GM12892 (cell line): ENCODE results near the gene FAM187B.

ENCODE experiments used
- DNase-seq: peaks from one replicate; pipeline ENCODE4 v3.0.0; 2011; ENCODE audit not compliant: insufficient read length
- FAIRE-seq: peaks from 2 replicates; lab custom pipeline; 2011; peaks lifted over from hg19 to GRCh38; lab: Jason Lieb, UNC
- POLR2A ChIP-seq: IDR thresholded peaks from 2 replicates; pipeline ENCODE4 v1.6.1; 2011; ENCODE audit warnings: low read depth, low read length, control low read depth
- POLR2AphosphoS5 ChIP-seq: IDR thresholded peaks from 2 replicates; pipeline ENCODE4 v1.6.1; 2011; ENCODE audit warnings: low read depth, low read length, control low read depth
- TAF1 ChIP-seq: IDR thresholded peaks from 2 replicates; pipeline ENCODE4 v1.6.1; 2011; ENCODE audit warnings: low read depth, mild to moderate bottlenecking, control low read depth, low read length, borderline replicate concordance

FAM187B gene

GRCh38 chr19:35267818-35268535, 39.4 kb upstream of the FAM187B start:
- FAIRE-seq, result peak; percentile 90
- DNase-seq, result peak; percentile 97
- TF ChIP-seq TAF1 (no peak), POLR2AphosphoS5 (0 out of 2 replicates have a peak, but pooled peaks have one; percentile 44), POLR2A (no peak; the same call in 1 of the 2 replicates)

- peak; percentile 42; the same call in 1 of the 2 replicates for TF ChIP-seq POLR2A
- no peak; the same call in 1 of the 2 replicates for TF ChIP-seq POLR2AphosphoS5
- FAIRE-seq (peak; percentile 85), DNase-seq (no peak)
Measured at GRCh38 chr19:35267353-35267817, 38.8 kb upstream of the FAM187B start.

- FAIRE-seq, result no peak
- DNase-seq, result no peak
- TF ChIP-seq POLR2AphosphoS5 (no peak; the same call in 1 of the 2 replicates), POLR2A (no peak; the same call in 1 of the 2 replicates), TAF1 (no peak)
Measured at GRCh38 chr19:35266520-35267352, 38.2 kb upstream of the FAM187B start.

- no peak for DNase-seq
- FAIRE-seq, result no peak
- TF ChIP-seq POLR2A, result no peak
- peak; percentile 7; the same call in 1 of the 2 replicates for TF ChIP-seq POLR2AphosphoS5
Measured at GRCh38 chr19:35265900-35266519, 37.5 kb upstream of the FAM187B start.

- DNase-seq, result no peak
- TF ChIP-seq POLR2AphosphoS5, result 0 out of 2 replicates have a peak, but pooled peaks have one; percentile 7
- TF ChIP-seq TAF1, result no peak
- TF ChIP-seq POLR2A, result no peak
- no peak for FAIRE-seq
Measured at GRCh38 chr19:35265126-35265899, 36.8 kb upstream of the FAM187B start.

- no peak for FAIRE-seq
- no peak; the same call in 1 of the 2 replicates for TF ChIP-seq POLR2AphosphoS5
- TF ChIP-seq TAF1, result no peak
- peak; percentile 49; the same call in 1 of the 2 replicates for TF ChIP-seq POLR2A
Measured at GRCh38 chr19:35264268-35265125, 36.0 kb upstream of the FAM187B start.

GRCh38 chr19:35262101-35262761, 33.7 kb upstream of the FAM187B start:
- TF ChIP-seq POLR2A, result no peak
- no peak for TF ChIP-seq POLR2AphosphoS5
- TF ChIP-seq TAF1, result no peak
- FAIRE-seq (no peak), DNase-seq (no peak)

More at GRCh38 chr19:35264268-35265125, 36.0 kb upstream of the FAM187B start:
- no peak for DNase-seq

GRCh38 chr19:35261356-35262100, 33.0 kb upstream of the FAM187B start:
- DNase-seq (no peak), FAIRE-seq (no peak)
- no peak for TF ChIP-seq POLR2A
- peak; percentile 7; the same call in 1 of the 2 replicates for TF ChIP-seq POLR2AphosphoS5
- TF ChIP-seq TAF1, result no peak
